Osteoblast (primary cell): ENCODE data around the gene WNT8B. TPM values are rescaled to one million over a fixed set of nuclear protein-coding genes. Genes with fewer than 3 reads are reported as not detected.

Source experiments
- DNase-seq: peaks from one replicate; pipeline ENCODE4 v3.0.0; 2011; ENCODE audit warnings: low spot score, mixed read lengths; ENCODE audit not compliant: insufficient read length; ENCODE audit errors: missing footprints
- H2AFZ ChIP-seq: 2 replicates; pipeline ENCODE4 v1.6.0; 2011; ENCODE audit warnings: mild to moderate bottlenecking, low read length
- H3K27ac ChIP-seq: 2 replicates; pipeline ENCODE4 v1.5.1; 2011; ENCODE audit warnings: mild to moderate bottlenecking, low read depth, low read length, moderate library complexity
- H3K27me3 ChIP-seq: 2 replicates; pipeline ENCODE4 v1.6.0; 2012; ENCODE audit warnings: mild to moderate bottlenecking, control low read depth, inconsistent platforms, low read length, moderate library complexity; ENCODE audit not compliant: insufficient read depth
- H3K36me3 ChIP-seq: 2 replicates; pipeline ENCODE4 v1.5.1; 2011; ENCODE audit warnings: mild to moderate bottlenecking, low read length, control low read depth, moderate library complexity; ENCODE audit not compliant: insufficient read depth
- H3K4me1 ChIP-seq: 2 replicates; pipeline ENCODE4 v1.5.1; 2011; ENCODE audit warnings: mild to moderate bottlenecking, low read length, control low read depth, moderate library complexity; ENCODE audit not compliant: insufficient read depth
- H3K4me2 ChIP-seq: 2 replicates; pipeline ENCODE4 v1.6.0; 2011; ENCODE audit warnings: mild to moderate bottlenecking, low read length; ENCODE audit not compliant: insufficient read depth
- H3K4me3 ChIP-seq: fragments of 200-600 bp; sonication (generic); 3 replicates; pipeline ENCODE4 v1.5.1; 2012; ENCODE audit warnings: mild to moderate bottlenecking, low read length, inconsistent platforms; ENCODE audit not compliant: insufficient read depth
- H3K79me2 ChIP-seq: 2 replicates; pipeline ENCODE4 v1.6.0; 2012; ENCODE audit warnings: mild to moderate bottlenecking, low read length, control low read depth, inconsistent platforms; ENCODE audit not compliant: insufficient read depth
- H3K9me3 ChIP-seq: 2 replicates; pipeline ENCODE4 v1.5.1; 2011; ENCODE audit warnings: low read depth, low read length, control low read depth
- H4K20me1 ChIP-seq: 2 replicates; pipeline ENCODE4 v1.6.0; 2012; ENCODE audit warnings: mild to moderate bottlenecking, low read length, control low read depth; ENCODE audit not compliant: insufficient read depth
- CTCF ChIP-seq: IDR thresholded peaks from 2 replicates; pipeline ENCODE4 v1.5.1; 2011; ENCODE audit warnings: mild to moderate bottlenecking, low read depth, low read length, moderate library complexity; ENCODE audit errors: extremely low read depth
- total RNA-seq: library from RNA; depleted of rRNA; stranded (reverse); fragments of >200 nt; gene quantifications from 2 replicates; pipeline ENCODE4 v1.2.3, GENCODE V29; 2012

WNT8B gene
- total RNA-seq, 1 donor: not detected

GRCh38 chr10:100468978-100469377 lies 6.2 kb downstream of the WNT8B start:
- Histone ChIP-seq H3K9me3 (no peaks in the 10 kb centered on the region), H3K4me1 (peaks cover 16% of the 10 kb centered on the region), H3K27me3 (peaks cover 42% of the 10 kb centered on the region), H3K4me3 (no peak overlapping the region), H3K79me2 (no peaks in the 10 kb centered on the region), H3K4me2 (peak overlapping the region; percentile 18), H2AFZ (no peak overlapping the region), H3K36me3 (no peaks in the 10 kb centered on the region), H4K20me1 (no peaks in the 10 kb centered on the region), H3K27ac (no peak overlapping the region)
- no peak for DNase-seq
- TF ChIP-seq CTCF: no peak

GRCh38 chr10:100469756-100470155 lies 6.9 kb downstream of the WNT8B start:
- H3K79me2 ChIP-seq: no peaks in the 10 kb centered on the region
- H3K4me2 ChIP-seq: no peak overlapping the region
- H3K27me3 ChIP-seq: peaks cover 34% of the 10 kb centered on the region
- no peak for TF ChIP-seq CTCF
- no peak overlapping the region for H2AFZ ChIP-seq
- peaks cover 16% of the 10 kb centered on the region for H3K4me1 ChIP-seq
- no peaks in the 10 kb centered on the region for H4K20me1 ChIP-seq
- H3K4me3 ChIP-seq: no peak overlapping the region
- no peak overlapping the region for H3K27ac ChIP-seq
- H3K9me3 ChIP-seq: no peaks in the 10 kb centered on the region
- DNase-seq: no peak
- H3K36me3 ChIP-seq: no peaks in the 10 kb centered on the region

GRCh38 chr10:100470367-100470766 lies 7.6 kb downstream of the WNT8B start:
- H3K9me3 ChIP-seq: no peaks in the 10 kb centered on the region
- H3K27me3 ChIP-seq: peaks cover 34% of the 10 kb centered on the region
- H3K36me3 ChIP-seq: no peaks in the 10 kb centered on the region
- no peak overlapping the region for H2AFZ ChIP-seq
- H3K4me2 ChIP-seq: no peak overlapping the region
- H4K20me1 ChIP-seq: no peaks in the 10 kb centered on the region
- H3K4me1 ChIP-seq: peaks cover 16% of the 10 kb centered on the region
- no peak for DNase-seq
- no peak overlapping the region for H3K4me3 ChIP-seq
- H3K79me2 ChIP-seq: no peaks in the 10 kb centered on the region
- H3K27ac ChIP-seq: no peak overlapping the region
- no peak for TF ChIP-seq CTCF

DNA sequence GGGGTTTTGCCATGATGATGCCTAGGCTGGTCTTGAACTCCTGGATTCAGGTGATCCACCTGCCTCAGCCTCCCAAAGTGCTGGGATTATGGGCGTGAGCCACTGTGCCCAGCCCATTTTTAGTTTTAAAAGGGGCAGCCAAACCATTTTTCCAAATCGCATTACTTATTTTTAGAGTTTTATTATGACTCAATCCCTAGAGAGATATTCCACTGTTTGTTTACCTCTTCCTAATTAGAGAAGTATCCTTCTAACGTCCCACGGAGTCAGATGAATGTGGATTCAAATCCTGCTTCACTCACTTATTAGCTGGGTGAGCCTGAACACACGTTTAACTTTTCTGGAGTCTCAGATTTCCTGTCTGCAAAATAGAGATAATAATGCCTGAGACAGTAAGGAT lies 15.2 kb downstream of the WNT8B start:
- no peaks in the 10 kb centered on the region for H3K79me2 ChIP-seq
- TF ChIP-seq CTCF: no peak
- no peak overlapping the region for H3K4me3 ChIP-seq
- no peak overlapping the region for H2AFZ ChIP-seq
- peaks cover 7% of the 10 kb centered on the region for H3K4me1 ChIP-seq
- no peaks in the 10 kb centered on the region for H3K9me3 ChIP-seq
- no peaks in the 10 kb centered on the region for H4K20me1 ChIP-seq
- no peaks in the 10 kb centered on the region for H3K36me3 ChIP-seq
- DNase-seq: no peak
- H3K27ac ChIP-seq: no peak overlapping the region
- H3K4me2 ChIP-seq: no peak overlapping the region
- peaks cover 47% of the 10 kb centered on the region for H3K27me3 ChIP-seq
